CD4-positive, alpha-beta T cell treated with Interleukin-17A for 4 hours (primary cell): ENCODE results near the gene TATDN2.

ENCODE experiments used
- DNase-seq: peaks from one replicate; pipeline ENCODE4 v3.0.0-alpha.2; 2020; ENCODE audit warnings: mixed read lengths

Gene TATDN2

GRCh38 chr3:10320320-10320677, 72.0 kb downstream of the TATDN2 start:
- no peak for DNase-seq

- DNase-seq = no peak
These were observed 73.5 kb downstream of the TATDN2 start for GRCh38 chr3:10321630-10322351.

DNA sequence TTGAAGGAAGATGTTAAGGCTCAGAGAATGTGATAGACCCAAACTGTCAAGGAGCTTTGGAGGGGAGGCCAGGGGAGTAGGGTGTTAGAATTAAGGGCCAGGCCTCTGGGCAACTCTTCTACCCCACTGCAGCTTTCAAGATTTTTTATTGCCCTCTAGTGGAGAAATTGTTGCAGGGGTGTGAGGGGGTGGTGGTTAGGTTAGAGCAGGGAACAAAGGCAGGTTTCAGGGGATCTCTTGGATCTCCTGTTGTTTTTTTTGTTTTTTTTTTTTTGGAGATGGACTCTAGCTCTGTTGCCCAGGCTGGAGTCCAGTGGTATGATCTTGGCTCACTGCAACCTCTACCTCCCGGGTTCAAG, 74.1 kb downstream of the TATDN2 start:
- DNase-seq = peak; percentile 12

DNA sequence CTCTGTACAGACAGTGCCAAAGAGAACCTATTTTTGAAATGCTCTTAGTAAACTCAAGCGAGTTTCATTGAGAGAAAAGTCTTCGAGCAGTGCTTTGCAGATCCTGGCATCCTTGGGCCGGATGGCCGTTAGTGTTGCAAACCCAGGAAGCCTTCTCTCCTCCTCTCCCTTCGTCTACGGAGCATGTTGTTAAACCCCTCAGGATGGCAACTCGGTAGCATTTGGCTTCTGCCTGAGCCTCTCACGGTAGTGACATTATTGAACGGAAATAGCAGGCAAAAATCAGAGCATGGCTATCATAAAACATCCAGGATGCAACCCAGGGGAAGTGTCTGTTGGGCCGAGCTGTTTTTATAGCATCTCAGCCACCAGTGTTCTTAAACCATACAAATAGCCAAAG, 79.3 kb downstream of the TATDN2 start:
- no peak for DNase-seq

GRCh38 chr3:10328460-10329071, 80.3 kb downstream of the TATDN2 start:
- DNase-seq = no peak

DNA sequence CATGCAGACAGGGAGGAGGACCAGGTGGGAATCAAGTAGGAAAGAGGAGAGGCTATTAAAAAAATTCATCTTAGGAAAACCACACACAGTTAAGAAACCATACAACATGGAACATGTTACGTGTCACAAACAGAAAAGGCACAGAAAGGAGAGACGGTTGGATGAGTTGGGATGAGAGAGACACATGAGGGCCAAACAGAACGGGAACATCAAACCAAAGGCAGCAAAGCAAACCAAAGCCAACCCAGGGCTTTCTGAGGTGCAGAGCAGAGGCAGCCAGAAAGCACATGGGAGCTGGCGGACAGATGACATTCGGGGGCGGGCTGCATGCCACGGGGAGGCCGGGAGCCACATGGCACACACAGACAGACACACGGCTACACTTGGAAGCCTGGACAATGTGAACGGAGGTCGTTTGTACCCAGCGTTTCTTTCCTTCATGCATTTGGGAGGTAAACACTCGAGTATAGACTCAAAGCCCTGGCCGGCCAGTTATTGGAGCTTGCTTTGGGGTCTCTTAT, 81.3 kb downstream of the TATDN2 start:
- DNase-seq = no peak

DNA sequence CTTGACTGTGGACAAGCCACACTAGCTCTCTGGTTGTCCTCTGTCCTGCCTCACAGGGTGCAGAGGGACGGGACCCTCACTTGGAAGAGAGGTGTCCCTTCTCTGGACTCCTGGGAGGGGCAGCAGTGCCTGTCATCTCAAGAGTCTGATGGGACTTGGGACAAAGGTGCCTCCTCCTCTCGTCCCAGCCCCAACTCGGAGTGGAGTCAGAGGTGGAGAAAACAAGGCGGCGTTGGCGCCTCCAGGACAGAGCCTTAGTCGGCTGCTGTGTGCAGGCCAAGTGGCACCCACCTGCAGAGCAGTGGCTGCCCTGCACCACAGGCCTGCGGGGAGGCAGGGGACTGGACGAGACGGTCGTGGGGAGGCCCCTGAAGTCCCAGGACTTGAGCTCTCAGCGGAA, 82.1 kb downstream of the TATDN2 start:
- DNase-seq = no peak
